Transverse colon (tissue), 4 donors: ENCODE data around the gene TSPAN31.

ENCODE experiments used
- EP300 ChIP-seq: sonication (generic); formaldehyde crosslinking; IDR thresholded peaks from one replicate; pipeline ENCODE4 v1.6.1; 2017; ENCODE audit warnings: antibody characterized with exemption, low read depth
- POLR2A ChIP-seq: fragments of 450-650 bp; IDR thresholded peaks from one replicate; pipeline ENCODE4 v1.6.1; 2016; ENCODE audit warnings: antibody characterized with exemption, mild to moderate bottlenecking, moderate library complexity
- POLR2AphosphoS5 ChIP-seq, 3 donors: sonication (generic); formaldehyde crosslinking; IDR thresholded peaks; one replicate each; pipeline ENCODE4 v1.6.1; 2016; ENCODE audit warnings: antibody characterized with exemption in 3 of 3
- TF ChIP-seq, protein P1 (sequence below), 5 experiments: fragments of 200-600 bp in 3 of 5; fragments of 450-650 bp in 2 of 5; sonication (generic) in 3 of 5; IDR thresholded peaks; 1 replicate in 2 of 5; 2 replicates in 3 of 5; pipeline ENCODE4 v1.5.1; 2016 to 2017; ENCODE audit warnings: antibody characterized with exemption in 5 of 5, inconsistent platforms in 3 of 5, mild to moderate bottlenecking in 2 of 5, moderate library complexity in 1 of 5

DNA sequence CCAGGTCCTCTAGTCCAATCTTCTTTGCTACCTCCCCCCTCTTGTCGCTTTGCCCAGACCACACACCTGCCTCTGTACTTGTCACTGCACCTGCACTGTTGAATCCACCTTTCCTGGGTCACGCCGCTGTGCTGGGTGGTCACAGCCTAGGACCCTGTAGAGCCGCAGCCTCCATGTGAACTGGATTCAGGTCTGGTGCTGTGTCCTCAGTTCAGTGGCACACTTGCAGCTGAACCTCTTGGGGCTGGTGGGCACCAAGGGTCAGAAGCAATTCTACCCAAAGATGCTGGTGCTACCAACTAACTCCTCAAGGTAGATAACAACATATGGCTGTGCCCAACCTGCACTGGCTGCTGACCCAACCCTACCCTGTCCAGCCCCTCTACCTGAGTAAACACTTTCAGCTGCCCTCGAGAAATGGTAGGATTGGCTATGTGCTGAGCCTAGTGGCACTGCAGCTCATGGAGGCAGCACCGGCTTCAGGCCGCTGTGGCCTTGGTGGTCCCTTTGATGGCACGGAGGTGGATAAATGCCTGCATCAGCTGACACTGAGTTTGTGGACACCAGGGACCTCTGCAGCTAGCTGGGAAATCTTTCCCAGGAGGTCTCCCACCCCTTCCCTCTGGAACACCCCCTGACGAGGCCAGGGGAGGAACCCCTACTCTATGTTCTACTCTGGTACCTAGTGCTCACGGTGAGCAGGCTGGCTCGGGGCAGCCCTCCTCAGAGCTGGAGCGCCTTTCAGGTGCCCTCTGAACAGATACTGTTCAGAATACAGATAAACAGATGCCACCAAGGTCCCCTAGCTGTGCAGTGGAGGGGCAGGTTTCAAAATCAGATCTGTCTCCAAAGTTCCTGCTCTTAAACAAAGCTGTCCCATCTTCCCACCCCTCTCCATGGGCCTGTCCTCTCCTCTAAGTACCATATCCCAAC, 20.6 kb upstream of the TSPAN31 start:
- TF ChIP-seq POLR2A, result no peak
- TF ChIP-seq, protein P1, sequence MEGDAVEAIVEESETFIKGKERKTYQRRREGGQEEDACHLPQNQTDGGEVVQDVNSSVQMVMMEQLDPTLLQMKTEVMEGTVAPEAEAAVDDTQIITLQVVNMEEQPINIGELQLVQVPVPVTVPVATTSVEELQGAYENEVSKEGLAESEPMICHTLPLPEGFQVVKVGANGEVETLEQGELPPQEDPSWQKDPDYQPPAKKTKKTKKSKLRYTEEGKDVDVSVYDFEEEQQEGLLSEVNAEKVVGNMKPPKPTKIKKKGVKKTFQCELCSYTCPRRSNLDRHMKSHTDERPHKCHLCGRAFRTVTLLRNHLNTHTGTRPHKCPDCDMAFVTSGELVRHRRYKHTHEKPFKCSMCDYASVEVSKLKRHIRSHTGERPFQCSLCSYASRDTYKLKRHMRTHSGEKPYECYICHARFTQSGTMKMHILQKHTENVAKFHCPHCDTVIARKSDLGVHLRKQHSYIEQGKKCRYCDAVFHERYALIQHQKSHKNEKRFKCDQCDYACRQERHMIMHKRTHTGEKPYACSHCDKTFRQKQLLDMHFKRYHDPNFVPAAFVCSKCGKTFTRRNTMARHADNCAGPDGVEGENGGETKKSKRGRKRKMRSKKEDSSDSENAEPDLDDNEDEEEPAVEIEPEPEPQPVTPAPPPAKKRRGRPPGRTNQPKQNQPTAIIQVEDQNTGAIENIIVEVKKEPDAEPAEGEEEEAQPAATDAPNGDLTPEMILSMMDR (IDR thresholded peaks at IDR 0.05), result no peak
- TF ChIP-seq EP300, result no peak
- TF ChIP-seq POLR2AphosphoS5 (IDR thresholded peaks at IDR 0.05), result no peak
